ENCODE measurements around the gene OR52E2. TPM values are rescaled to one million over a fixed set of nuclear protein-coding genes. Genes with fewer than 3 reads are reported as not detected.

Gene OR52E2
- total and polyA plus RNA-seq, 2 donors (not counting 3 experiments of a cell fraction or from before 2014, with no cell fraction given): not detected

DNA sequence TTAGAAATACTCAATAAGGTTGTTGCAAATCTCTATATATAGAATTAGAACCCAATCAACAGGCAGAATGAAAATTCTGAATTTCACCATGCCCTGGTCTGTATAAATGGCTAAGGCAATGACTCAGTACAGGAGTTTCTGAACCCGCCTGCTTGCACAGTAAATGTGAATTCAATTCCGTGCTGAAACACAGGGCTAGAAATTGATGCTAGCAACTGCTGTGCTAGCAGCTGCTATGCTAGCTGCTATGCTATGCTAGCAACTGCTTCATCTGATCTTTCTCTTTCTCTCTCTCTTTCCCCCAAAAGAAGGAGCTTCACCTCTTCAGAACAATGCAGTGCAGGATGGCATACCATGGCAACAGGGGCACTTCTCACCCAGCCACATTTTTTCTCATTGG lies 22.8 kb downstream of the OR52E2 start:
- Histone ChIP-seq H3K9ac (replicated peaks; ENCODE audit: extremely low read depth, insufficient read depth, low read length) (no peak overlapping the region), H3K9me3 (replicated peaks; ENCODE audit: control insufficient read depth, insufficient read depth, low read length) (no peaks in the 10 kb centered on the region), H3K4me1 (ENCODE audit: control insufficient read depth, extremely low read depth, insufficient read depth, low read length) (no peaks in the 10 kb centered on the region), H4K20me1 (replicated peaks; ENCODE audit: control insufficient read depth, extremely low read depth, insufficient read depth, low read length) (no peaks in the 10 kb centered on the region), H3K27ac (ENCODE audit: insufficient read depth, low read depth, low read length) (no peak overlapping the region), H2AFZ (ENCODE audit: low read depth, low read length) (no peak overlapping the region), H3K4me3 (replicated peaks in 1 of 3; ENCODE audit: insufficient read depth in 1 of 3, low read depth in 1 of 3, low read length in 3 of 3) (no peak overlapping the region), H3K27me3 (ENCODE audit: control insufficient read depth in 2 of 2, insufficient read depth in 2 of 2, low read length in 2 of 2) (no peaks in the 10 kb centered on the region), H3K36me3 (ENCODE audit: control insufficient read depth in 2 of 2, extremely low read depth in 1 of 2, insufficient read depth in 2 of 2, low read length in 2 of 2) (no peaks in the 10 kb centered on the region), H3K9me1 (replicated peaks; ENCODE audit: control insufficient read depth, extremely low read depth, insufficient read depth, low read length) (no peaks in the 10 kb centered on the region), H3K79me2 (ENCODE audit: control insufficient read depth, insufficient read depth, low read length) (no peaks in the 10 kb centered on the region), H3K4me2 (ENCODE audit: insufficient read depth, low read length) (no peak overlapping the region)
- BruUV-seq (replicated peaks): no TSS peak
- DNase-seq (ENCODE audit: low read depth, low spot score) (no peak), FAIRE-seq (no peak)
- POLR2A ChIA-PET: no interaction called here
- CTCF ChIA-PET: no interaction called here
- dilution Hi-C loops (cut with MboI; ENCODE audit: extremely low pct_ligation_motif_present, low sequenced_read_pairs): no loop called here
- TF ChIP-seq GATA2 (IDR thresholded peaks at IDR 0.05; ENCODE audit: insufficient read depth, insufficient read length, low read depth, low read length) (no peak), JUN (IDR thresholded peaks at IDR 0.05; ENCODE audit: borderline replicate concordance, insufficient read depth, insufficient read length, low read depth) (no peak), FOS (IDR thresholded peaks at IDR 0.05; ENCODE audit: borderline replicate concordance, insufficient read depth, low read length) (no peak), MAX (IDR thresholded peaks at IDR 0.05; ENCODE audit: insufficient read depth, insufficient read length) (no peak), POLR2AphosphoS5 (IDR thresholded peaks at IDR 0.05; ENCODE audit: insufficient read depth, low read depth, low read length) (no peak), EZH2 (IDR thresholded peaks at IDR 0.05; ENCODE audit: borderline replicate concordance, low read depth, low read length, severe bottlenecking) (no peak), POLR2A (IDR thresholded peaks at IDR 0.05; ENCODE audit: low read depth, low read length) (no peak), MYC (IDR thresholded peaks at IDR 0.05; ENCODE audit: low read depth, low read length) (no peak)
- TF ChIP-seq, protein P1, sequence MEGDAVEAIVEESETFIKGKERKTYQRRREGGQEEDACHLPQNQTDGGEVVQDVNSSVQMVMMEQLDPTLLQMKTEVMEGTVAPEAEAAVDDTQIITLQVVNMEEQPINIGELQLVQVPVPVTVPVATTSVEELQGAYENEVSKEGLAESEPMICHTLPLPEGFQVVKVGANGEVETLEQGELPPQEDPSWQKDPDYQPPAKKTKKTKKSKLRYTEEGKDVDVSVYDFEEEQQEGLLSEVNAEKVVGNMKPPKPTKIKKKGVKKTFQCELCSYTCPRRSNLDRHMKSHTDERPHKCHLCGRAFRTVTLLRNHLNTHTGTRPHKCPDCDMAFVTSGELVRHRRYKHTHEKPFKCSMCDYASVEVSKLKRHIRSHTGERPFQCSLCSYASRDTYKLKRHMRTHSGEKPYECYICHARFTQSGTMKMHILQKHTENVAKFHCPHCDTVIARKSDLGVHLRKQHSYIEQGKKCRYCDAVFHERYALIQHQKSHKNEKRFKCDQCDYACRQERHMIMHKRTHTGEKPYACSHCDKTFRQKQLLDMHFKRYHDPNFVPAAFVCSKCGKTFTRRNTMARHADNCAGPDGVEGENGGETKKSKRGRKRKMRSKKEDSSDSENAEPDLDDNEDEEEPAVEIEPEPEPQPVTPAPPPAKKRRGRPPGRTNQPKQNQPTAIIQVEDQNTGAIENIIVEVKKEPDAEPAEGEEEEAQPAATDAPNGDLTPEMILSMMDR (IDR thresholded peaks at IDR 0.05; ENCODE audit: extremely low read depth in 1 of 2, insufficient read depth in 1 of 2, low read depth in 1 of 2, low read length in 2 of 2): no peak
- intact Hi-C loops (cut with micrococcal nuclease): no loop called here
